Mucosa of gallbladder (tissue), 1 donor: Measurements from ENCODE around the gene CLIC4. TPM values are rescaled to one million over a fixed set of nuclear protein-coding genes. Genes with fewer than 3 reads are reported as not detected.
"Not testable (repeated sequence)": the region's sequence is repeated elsewhere in the genome, so short reads cannot be mapped to it uniquely, and the experiment has no call there.

Experiments
- DNase-seq: peaks from one replicate; pipeline ENCODE4 v3.0.0-alpha.2; 2020; ENCODE audit warnings: low spot score
- total RNA-seq: library from RNA; stranded (reverse); gene quantifications from one replicate; pipeline ENCODE4 v1.2.1, GENCODE V29; 2021
- donor health status: DM: no; HTN: no; CAD: no.

The CLIC4 gene
- total RNA-seq, 1 donor from 2014 or later: 204 TPM

GRCh38 chr1:24717887-24718650 lies 27.2 kb upstream of the CLIC4 start:
- peak; percentile 47 for DNase-seq

GRCh38 chr1:24720152-24720551 lies 25.1 kb upstream of the CLIC4 start:
- peak; percentile 61 for DNase-seq

GRCh38 chr1:24721533-24721932 lies 23.7 kb upstream of the CLIC4 start:
- no peak for DNase-seq

- not testable (repeated sequence) for DNase-seq
These were observed 22.9 kb upstream of the CLIC4 start for GRCh38 chr1:24722073-24723035.

- DNase-seq: peak; percentile 83
These were observed 20.7 kb upstream of the CLIC4 start for GRCh38 chr1:24724345-24725208.

GRCh38 chr1:24725209-24725651 lies 20.0 kb upstream of the CLIC4 start:
- no peak for DNase-seq

- no peak for DNase-seq
These were observed 18.5 kb upstream of the CLIC4 start for GRCh38 chr1:24726741-24727140.

GRCh38 chr1:24727501-24728216 lies 17.6 kb upstream of the CLIC4 start:
- DNase-seq: peak; percentile 72

- DNase-seq: no peak
These were observed 16.3 kb upstream of the CLIC4 start for GRCh38 chr1:24728982-24729381.

GRCh38 chr1:24732186-24732885 lies 12.9 kb upstream of the CLIC4 start:
- DNase-seq: no peak

- DNase-seq: not testable (repeated sequence)
These were observed 11.9 kb upstream of the CLIC4 start for GRCh38 chr1:24733342-24733741.

- no peak for DNase-seq
These were observed 10.1 kb upstream of the CLIC4 start for GRCh38 chr1:24735156-24735508.

- DNase-seq: no peak
These were observed 9.5 kb upstream of the CLIC4 start for GRCh38 chr1:24735509-24736375.

- no peak for DNase-seq
These were observed 7.7 kb upstream of the CLIC4 start for GRCh38 chr1:24737368-24738117.

GRCh38 chr1:24739241-24739640 lies 6.0 kb upstream of the CLIC4 start:
- no peak for DNase-seq

GRCh38 chr1:24742090-24742938 lies 2.9 kb upstream of the CLIC4 start:
- no peak for DNase-seq

- no peak for DNase-seq
These were observed 1.6 kb upstream of the CLIC4 start for GRCh38 chr1:24743404-24744211.
